IMR-90 (cell line): ENCODE data around the gene ANKS4B. TPM values are rescaled to one million over a fixed set of nuclear protein-coding genes. Genes with fewer than 3 reads are reported as not detected.

Experiments
- ATAC-seq: fragments of 200-7000 bp; cut with Tn5 transposase; 2 replicates; pipeline ENCODE4 v1.9.1; 2020; ENCODE audit warnings: low read depth, mild to moderate bottlenecking, moderate library complexity
- BruUV-seq: library from RNA; stranded (reverse); fragments of 400-500 nt; replicated peaks from 2 replicates; lab custom pipeline; 2021; lab: Mats Ljungman, UMichigan
- CTCF ChIA-PET: fragments of 300-600 bp; formaldehyde crosslinking; extraction: SDS; loops from one replicate; lab custom pipeline; 2021; ENCODE audit warnings: antibody characterized with exemption; lab: Yijun Ruan, JAX
- POLR2A ChIA-PET: fragments of 300-600 bp; sonication (Branson Sonifier 250); formaldehyde crosslinking; loops from one replicate; lab custom pipeline; 2022; ENCODE audit warnings: antibody characterized with exemption; ENCODE audit not compliant: unreplicated experiment; lab: Charles Lee
- DNase-seq: peaks from one replicate; pipeline ENCODE4 v3.0.0; 2013
- H2AFZ ChIP-seq: replicated peaks from 2 replicates; pipeline ENCODE3; 2013; ENCODE audit warnings: low read length, mild to moderate bottlenecking; ENCODE audit not compliant: poor library complexity
- H2AK5ac ChIP-seq: 2 replicates; pipeline ENCODE4 v1.6.1; 2013; ENCODE audit warnings: low read depth, low read length, inconsistent platforms
- H2AK9ac ChIP-seq: replicated peaks from 2 replicates; pipeline ENCODE3; 2013; ENCODE audit warnings: mild to moderate bottlenecking, low read depth, low read length, moderate library complexity; ENCODE audit not compliant: poor library complexity
- H2BK120ac ChIP-seq: 2 replicates; pipeline ENCODE4 v1.6.1; 2013; ENCODE audit warnings: low read depth, low read length, inconsistent platforms
- H2BK15ac ChIP-seq: 3 replicates; pipeline ENCODE4 v1.6.1; 2013; ENCODE audit warnings: low read depth, low read length, inconsistent platforms
- H2BK20ac ChIP-seq: 2 replicates; pipeline ENCODE4 v1.6.1; 2013; ENCODE audit warnings: low read depth, mild to moderate bottlenecking, inconsistent platforms, low read length, moderate library complexity
- H2BK5ac ChIP-seq: 2 replicates; pipeline ENCODE4 v1.6.1; 2013; ENCODE audit warnings: mild to moderate bottlenecking, low read depth, low read length, inconsistent platforms; ENCODE audit not compliant: poor library complexity, severe bottlenecking
- H3K14ac ChIP-seq: replicated peaks from 2 replicates; pipeline ENCODE4 v1.6.1; 2013; ENCODE audit warnings: low read depth, low read length, inconsistent platforms
- H3K18ac ChIP-seq: 2 replicates; pipeline ENCODE4 v1.6.1; 2013; ENCODE audit warnings: low read depth, low read length, control low read depth
- H3K23ac ChIP-seq: 2 replicates; pipeline ENCODE4 v1.6.1; 2013; ENCODE audit warnings: low read depth, low read length, inconsistent platforms
- H3K27ac ChIP-seq: 2 replicates; pipeline ENCODE4 v1.5.1; 2013; ENCODE audit warnings: mild to moderate bottlenecking, control low read depth, low read length; ENCODE audit not compliant: insufficient read depth
- H3K27me3 ChIP-seq: 2 replicates; pipeline ENCODE4 v1.6.1; 2013; ENCODE audit warnings: low read length; ENCODE audit not compliant: control insufficient read depth, insufficient read depth
- H3K36me3 ChIP-seq: 2 replicates; pipeline ENCODE4 v1.6.1; 2013; ENCODE audit warnings: low read length, mixed read lengths; ENCODE audit not compliant: control insufficient read depth, insufficient read depth
- H3K4ac ChIP-seq: 2 replicates; pipeline ENCODE4 v1.6.1; 2013; ENCODE audit warnings: low read depth, low read length, inconsistent platforms
- H3K4me1 ChIP-seq: 2 replicates; pipeline ENCODE4 v1.6.1; 2013; ENCODE audit warnings: low read length, mixed read lengths; ENCODE audit not compliant: control insufficient read depth, insufficient read depth
- H3K4me2 ChIP-seq: 2 replicates; pipeline ENCODE4 v1.6.1; 2013; ENCODE audit warnings: low read depth, mild to moderate bottlenecking, control low read depth, low read length, moderate library complexity
- H3K4me3 ChIP-seq: 2 replicates; pipeline ENCODE4 v1.5.1; 2013; ENCODE audit warnings: low read depth, mild to moderate bottlenecking, control low read depth, low read length, moderate library complexity; ENCODE audit not compliant: insufficient read depth
- H3K56ac ChIP-seq: 2 replicates; pipeline ENCODE4 v1.6.1; 2013; ENCODE audit warnings: low read length, inconsistent platforms; ENCODE audit not compliant: insufficient read depth; ENCODE audit errors: extremely low read depth
- H3K79me1 ChIP-seq, 2 experiments: 2 replicates each; pipeline ENCODE4 v1.6.1; 2013; ENCODE audit warnings: low read length in 2 of 2, inconsistent platforms in 1 of 2, low read depth in 1 of 2
- H3K9ac ChIP-seq: 2 replicates; pipeline ENCODE4 v1.6.1; 2013; ENCODE audit warnings: low read depth, low read length, control low read depth
- H3K9me1 ChIP-seq: 2 replicates; pipeline ENCODE4 v1.6.1; 2013; ENCODE audit warnings: low read length, inconsistent platforms; ENCODE audit not compliant: insufficient read depth
- H3K9me3 ChIP-seq: 2 replicates; pipeline ENCODE4 v1.6.1; 2013; ENCODE audit warnings: low read length; ENCODE audit not compliant: control insufficient read depth, insufficient read depth
- H4K20me1 ChIP-seq: 2 replicates; pipeline ENCODE4 v1.6.1; 2013; ENCODE audit warnings: low read length, inconsistent platforms; ENCODE audit not compliant: insufficient read depth
- H4K5ac ChIP-seq: 2 replicates; pipeline ENCODE4 v1.6.1; 2013; ENCODE audit warnings: mild to moderate bottlenecking, low read depth, low read length, control low read depth
- H4K8ac ChIP-seq, 2 experiments: 2 replicates each; pipeline ENCODE4 v1.6.1; 2013; ENCODE audit warnings: low read depth in 2 of 2, low read length in 2 of 2, control low read depth in 1 of 2, inconsistent platforms in 1 of 2
- H4K91ac ChIP-seq: 2 replicates; pipeline ENCODE4 v1.6.1; 2013; ENCODE audit warnings: low read depth, low read length, inconsistent platforms; ENCODE audit not compliant: insufficient read depth
- BHLHE40 ChIP-seq: fragments of 150-350 bp; IDR thresholded peaks from 2 replicates; pipeline ENCODE4 v1.6.1; 2016; ENCODE audit warnings: mild to moderate bottlenecking, low read depth, low read length
- MAFK ChIP-seq: IDR thresholded peaks from 2 replicates; pipeline ENCODE4 v1.6.1; 2012; ENCODE audit warnings: low read depth, low read length, improper control_type of control experiment
- MAZ ChIP-seq: IDR thresholded peaks from 2 replicates; pipeline ENCODE4 v1.6.1; 2012; ENCODE audit warnings: low read depth, mild to moderate bottlenecking, low read length, improper control_type of control experiment, moderate library complexity, borderline replicate concordance
- RCOR1 ChIP-seq: IDR thresholded peaks from 2 replicates; pipeline ENCODE4 v1.6.1; 2012; ENCODE audit warnings: mild to moderate bottlenecking, low read length, improper control_type of control experiment; ENCODE audit not compliant: insufficient replicate concordance
- RFX5 ChIP-seq: IDR thresholded peaks from 2 replicates; pipeline ENCODE4 v1.8.0; 2012; ENCODE audit warnings: low read depth, mild to moderate bottlenecking, low read length, moderate library complexity
- WGBS, 2 experiments: methylation state at CpG; one replicate each; pipeline versions ENCODE4 v1.1.5 to v1.1.7; 2013; ENCODE audit warnings: missing lambda C conversion rate in 2 of 2; ENCODE audit not compliant: insufficient read length in 1 of 2; ENCODE audit errors: extremely low coverage in 2 of 2; 5-methylcytosine and 5-hydroxymethylcytosine counted together
- dilution Hi-C: fragments of 300-500 bp; cut with HindIII; formaldehyde crosslinking; loops from one replicate; pipeline ENCODE4 v1.14.3; 2018; ENCODE audit warnings: low sequenced_read_pairs; ENCODE audit not compliant: unreplicated experiment
- in situ Hi-C: fragments of 300-500 bp; cut with MboI; formaldehyde crosslinking; loops from 3 replicates; pipeline ENCODE4 v1.14.3; 2019; ENCODE audit warnings: low sequenced_read_pairs, inconsistent platforms, mixed read lengths
- intact Hi-C: fragments of 100-400 bp; cut with micrococcal nuclease; formaldehyde crosslinking; loops from 2 replicates; pipeline ENCODE4 v1.10.0; 2022
- polyA plus RNA-seq, 3 experiments: library from polyadenylated mRNA; depleted of rRNA; stranded (reverse); fragments of >200 nt; gene quantifications; 2 replicates each; pipeline ENCODE4 v1.2.3, GENCODE V29; 2012; ENCODE audit warnings: low replicate concordance in 1 of 3
- total RNA-seq: library from RNA; depleted of rRNA; stranded (reverse); fragments of >200 nt; gene quantifications from 2 replicates; pipeline ENCODE4 v1.2.3, GENCODE V29; 2012

ANKS4B gene
- total and polyA plus RNA-seq, 2 of the 4 experiments (the other 2 are of a cell fraction): not detected

- Histone ChIP-seq H3K18ac (no peak overlapping the region), H3K27me3 (peaks cover 31% of the 10 kb centered on the region), H3K9me3 (no peaks in the 10 kb centered on the region), H2BK5ac (no peak overlapping the region), H2AK5ac (no peak overlapping the region), H2BK20ac (no peak overlapping the region), H3K9me1 (no peaks in the 10 kb centered on the region), H4K8ac (no peak overlapping the region), H3K4ac (no peak overlapping the region), H4K5ac (no peak overlapping the region), H3K27ac (no peak overlapping the region), H3K4me3 (no peak overlapping the region), H3K36me3 (no peaks in the 10 kb centered on the region), H3K79me1 (no peaks in the 10 kb centered on the region), H3K14ac (no peak overlapping the region), H2BK15ac (no peak overlapping the region), H4K91ac (no peak overlapping the region), H2AFZ (no peak overlapping the region), H2BK120ac (no peak overlapping the region), H3K56ac (no peak overlapping the region), H4K20me1 (no peaks in the 10 kb centered on the region), H2AK9ac (no peak overlapping the region), H3K23ac (no peak overlapping the region), H3K9ac (no peak overlapping the region), H3K4me2 (no peak overlapping the region), H3K4me1 (no peaks in the 10 kb centered on the region)
- ChIA-PET POLR2A (no interaction called here), CTCF (interaction anchor here (1.5 kb wide), 1 partner anchor 9 kb away, joined by 3 read pairs; no protein-coding TSS in a partner anchor)
- dilution Hi-C loops: no loop called here
- no peak for ATAC-seq
- in situ Hi-C loops: no loop called here
- no peak for TF ChIP-seq BHLHE40
- no peak for TF ChIP-seq RFX5
- no peak for TF ChIP-seq RCOR1
- no peak for TF ChIP-seq MAZ
- TF ChIP-seq MAFK: no peak
- BruUV-seq: no TSS peak
- no peak for DNase-seq
- intact Hi-C loops: no loop called here
- WGBS, 2 experiments: no CpG with 5 or more reads among the region's 3 CpGs
Measured at GRCh38 chr16:21197621-21198020, 35.9 kb upstream of the ANKS4B start.
